Dedifferentiated amniotic fluid mesenchymal stem cell (primary cell): Measurements from ENCODE around the gene B4GALNT3.
"Not testable (repeated sequence)": the region's sequence is repeated elsewhere in the genome, so short reads cannot be mapped to it uniquely, and the experiment has no call there.

Experiments
- DNase-seq: peaks from one replicate; pipeline ENCODE4 v3.0.0-alpha.2; 2016; ENCODE audit errors: extremely low spot score

Gene B4GALNT3

GRCh38 chr12:575129-575502, 115.4 kb downstream of the B4GALNT3 start:
- no peak for DNase-seq

- peak; percentile 82 for DNase-seq
Measured at GRCh38 chr12:575948-576614, 116.3 kb downstream of the B4GALNT3 start.

GRCh38 chr12:576615-577110, 116.9 kb downstream of the B4GALNT3 start:
- DNase-seq: no peak

- not testable (repeated sequence) for DNase-seq
Measured at GRCh38 chr12:577994-578747, 118.4 kb downstream of the B4GALNT3 start.

GRCh38 chr12:578748-579419, 119.1 kb downstream of the B4GALNT3 start:
- DNase-seq: no peak

GRCh38 chr12:579420-580110, 119.8 kb downstream of the B4GALNT3 start:
- no peak for DNase-seq

GRCh38 chr12:580813-581212, 121.1 kb downstream of the B4GALNT3 start:
- DNase-seq: no peak

- no peak for DNase-seq
Measured at GRCh38 chr12:581321-581720, 121.6 kb downstream of the B4GALNT3 start.

GRCh38 chr12:581746-582145, 122.0 kb downstream of the B4GALNT3 start:
- no peak for DNase-seq

GRCh38 chr12:583251-583869, 123.6 kb downstream of the B4GALNT3 start:
- DNase-seq: no peak

- DNase-seq: no peak
Measured at GRCh38 chr12:585062-586061, 125.6 kb downstream of the B4GALNT3 start.

GRCh38 chr12:586318-587071, 126.8 kb downstream of the B4GALNT3 start:
- no peak for DNase-seq

GRCh38 chr12:587132-588023, 127.6 kb downstream of the B4GALNT3 start:
- DNase-seq: no peak

- DNase-seq: no peak
Measured at GRCh38 chr12:588024-588322, 128.2 kb downstream of the B4GALNT3 start.

- DNase-seq: no peak
Measured at GRCh38 chr12:588646-589045, 128.9 kb downstream of the B4GALNT3 start.

- DNase-seq: no peak
Measured at GRCh38 chr12:590206-590750, 130.5 kb downstream of the B4GALNT3 start.

GRCh38 chr12:591167-592023, 131.7 kb downstream of the B4GALNT3 start:
- DNase-seq: no peak
